Epithelial cell of esophagus (primary cell): ENCODE measurements around the gene SKA1.

ENCODE experiments used
- DNase-seq: peaks from one replicate; pipeline ENCODE4 v3.0.0; 2010; ENCODE audit warnings: low read depth
- H3K4me3 ChIP-seq: 2 replicates; pipeline ENCODE4 v1.5.1; 2011; ENCODE audit warnings: mild to moderate bottlenecking, low read length, control low read depth
- TF ChIP-seq, protein P1 (sequence below): IDR thresholded peaks from 2 replicates; pipeline ENCODE4 v1.5.1; 2011; ENCODE audit warnings: low read depth, mild to moderate bottlenecking, low read length, control low read depth, inconsistent platforms; ENCODE audit not compliant: insufficient read depth; ENCODE audit errors: missing control alignments

Gene SKA1

DNA sequence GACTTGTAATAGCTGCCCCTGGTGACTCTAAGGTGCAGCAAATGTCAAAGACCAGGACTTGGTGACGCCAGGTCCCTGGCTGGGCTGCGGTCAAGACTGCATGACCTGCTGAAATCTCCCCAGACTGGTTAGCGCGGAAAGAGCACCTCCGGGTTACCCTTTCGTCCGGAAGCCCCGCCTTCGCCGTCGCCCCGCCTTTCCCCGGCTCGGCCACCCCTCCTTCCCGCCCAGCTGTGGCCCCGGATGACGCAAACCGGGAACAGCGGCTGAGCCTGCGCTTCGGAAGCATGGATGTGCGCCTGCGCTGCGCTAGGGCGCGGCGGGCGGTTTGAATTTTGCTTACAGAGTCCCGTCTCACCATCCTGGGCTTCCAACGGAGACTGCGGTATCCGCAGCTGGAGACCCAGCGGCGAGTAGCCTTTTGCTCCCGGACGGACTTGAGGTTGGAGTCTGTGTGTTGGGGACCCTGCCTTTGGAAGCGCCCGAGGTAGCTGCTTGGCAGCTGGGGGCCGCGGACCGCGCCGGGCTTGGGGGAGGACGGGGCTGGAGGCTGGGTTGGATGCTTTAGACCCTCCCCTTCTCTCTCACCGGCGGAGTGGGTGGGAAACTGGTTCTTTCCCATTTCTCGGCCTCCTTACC lies at the start of gene SKA1:
Gene SKA1, plus strand, starts transcription at position 294 of the 639 bp plus-strand sequence. CDS start 785 bp downstream, outside the sequence.
- DNase-seq = peak; percentile 94
- TF ChIP-seq, protein P1, sequence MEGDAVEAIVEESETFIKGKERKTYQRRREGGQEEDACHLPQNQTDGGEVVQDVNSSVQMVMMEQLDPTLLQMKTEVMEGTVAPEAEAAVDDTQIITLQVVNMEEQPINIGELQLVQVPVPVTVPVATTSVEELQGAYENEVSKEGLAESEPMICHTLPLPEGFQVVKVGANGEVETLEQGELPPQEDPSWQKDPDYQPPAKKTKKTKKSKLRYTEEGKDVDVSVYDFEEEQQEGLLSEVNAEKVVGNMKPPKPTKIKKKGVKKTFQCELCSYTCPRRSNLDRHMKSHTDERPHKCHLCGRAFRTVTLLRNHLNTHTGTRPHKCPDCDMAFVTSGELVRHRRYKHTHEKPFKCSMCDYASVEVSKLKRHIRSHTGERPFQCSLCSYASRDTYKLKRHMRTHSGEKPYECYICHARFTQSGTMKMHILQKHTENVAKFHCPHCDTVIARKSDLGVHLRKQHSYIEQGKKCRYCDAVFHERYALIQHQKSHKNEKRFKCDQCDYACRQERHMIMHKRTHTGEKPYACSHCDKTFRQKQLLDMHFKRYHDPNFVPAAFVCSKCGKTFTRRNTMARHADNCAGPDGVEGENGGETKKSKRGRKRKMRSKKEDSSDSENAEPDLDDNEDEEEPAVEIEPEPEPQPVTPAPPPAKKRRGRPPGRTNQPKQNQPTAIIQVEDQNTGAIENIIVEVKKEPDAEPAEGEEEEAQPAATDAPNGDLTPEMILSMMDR = no peak
- H3K4me3 ChIP-seq = peak within 1 kb of the TSS; percentile 70

GRCh38 chr18:50327983-50328382 lies 46.9 kb upstream of the SKA1 start:
- TF ChIP-seq, protein P1 = no peak
- no peak overlapping the region for H3K4me3 ChIP-seq
- no peak for DNase-seq

- no peak overlapping the region for H3K4me3 ChIP-seq
- TF ChIP-seq, protein P1 = no peak
- DNase-seq = peak; percentile 4
Measured at GRCh38 chr18:50330176-50330575, 44.7 kb upstream of the SKA1 start.

- no peak for DNase-seq
- no peak overlapping the region for H3K4me3 ChIP-seq
- TF ChIP-seq, protein P1 = no peak
Measured at GRCh38 chr18:50331691-50332090, 43.2 kb upstream of the SKA1 start.

DNA sequence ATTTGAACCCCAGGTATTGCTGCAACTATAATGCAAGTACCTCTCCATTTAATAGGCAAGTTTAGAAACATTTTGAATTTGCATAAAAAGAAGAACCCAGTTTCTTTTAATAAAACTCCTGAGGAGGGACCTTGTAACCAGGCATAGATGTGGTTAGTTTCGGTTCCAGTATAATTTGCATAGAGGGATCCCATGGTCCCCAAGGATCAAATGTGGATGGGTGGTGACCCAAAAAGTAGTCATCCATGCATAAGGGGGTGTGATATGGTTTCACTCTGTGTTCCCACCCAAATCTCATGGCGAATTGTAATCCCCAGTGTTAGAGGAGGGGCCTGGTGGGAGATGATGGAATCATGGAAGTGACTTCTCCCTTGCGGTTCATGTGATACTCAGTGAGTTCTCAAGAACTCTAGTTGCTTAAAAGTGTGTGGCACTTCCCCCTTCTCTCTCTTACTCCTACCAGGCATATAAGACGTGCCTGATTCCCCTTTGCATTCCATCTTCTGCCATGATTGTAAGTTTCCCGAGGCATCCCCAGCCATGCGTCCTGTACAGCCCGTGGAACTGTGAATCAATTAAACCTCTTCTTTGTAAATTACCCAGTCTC lies 40.2 kb upstream of the SKA1 start:
- H3K4me3 ChIP-seq = no peak overlapping the region
- DNase-seq = no peak
- TF ChIP-seq, protein P1 = no peak

- DNase-seq = no peak
- TF ChIP-seq, protein P1 = no peak
- no peak overlapping the region for H3K4me3 ChIP-seq
Measured at GRCh38 chr18:50338122-50338521, 36.7 kb upstream of the SKA1 start.

DNA sequence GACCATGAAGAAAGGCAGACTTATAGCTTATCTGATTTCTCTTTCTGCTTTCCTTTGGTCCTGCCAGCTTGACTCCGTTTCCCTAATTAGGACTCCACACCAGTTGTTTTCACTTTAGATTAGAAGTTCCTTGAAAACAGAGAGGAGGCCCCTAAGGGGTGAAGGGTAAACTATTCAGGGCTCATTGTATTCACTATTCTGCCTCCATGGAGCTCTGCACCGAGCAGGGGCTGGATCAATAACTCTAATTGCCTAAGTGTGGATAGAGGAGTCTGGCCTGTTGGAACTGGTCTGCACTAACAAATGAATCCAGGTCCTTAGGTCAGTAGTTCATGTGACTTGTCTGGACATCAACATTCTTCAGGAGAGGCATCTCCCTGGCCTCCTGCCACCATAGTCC lies 36.1 kb upstream of the SKA1 start:
- TF ChIP-seq, protein P1 = no peak
- DNase-seq = no peak
- no peak overlapping the region for H3K4me3 ChIP-seq
